Measurements from ENCODE around the gene SREK1IP1.

DNA sequence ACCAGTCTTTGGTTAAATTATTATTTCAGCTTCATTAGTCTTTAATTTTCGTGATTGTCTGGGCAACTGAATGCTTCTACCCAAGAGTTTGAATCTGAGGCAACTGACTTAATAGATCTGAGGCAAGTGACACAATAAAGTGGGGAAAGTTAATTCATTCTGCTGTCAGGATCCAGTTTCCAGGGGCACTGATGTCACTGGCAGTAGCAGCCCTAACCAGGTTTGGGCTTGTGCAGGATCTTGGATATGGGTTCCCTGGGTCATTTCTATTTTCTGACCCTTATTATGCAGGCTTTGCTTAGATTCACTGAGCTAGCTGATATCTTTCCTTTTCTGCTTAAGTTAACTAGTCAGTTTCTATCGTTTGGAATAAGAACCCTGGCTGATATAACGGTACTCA, 9.6 kb downstream of the SREK1IP1 start:
- TF ChIP-seq GATA2 (IDR thresholded peaks at IDR 0.05; ENCODE audit: low read depth, low read length) (no peak), GATA3 (IDR thresholded peaks at IDR 0.05; ENCODE audit: low read depth, low read length) (no peak)

Data from SH-SY5Y (cell line).